ENCODE data around the gene DNAJB7.

Gene DNAJB7

GRCh38 chr22:40862537-40862936, 624 bp upstream of the DNAJB7 start:
- no peak for TF ChIP-seq CTCF (IDR thresholded peaks at IDR 0.05; ENCODE audit: low read depth, low read length, missing control alignments)
- H3K4me3 ChIP-seq (replicated peaks; ENCODE audit: low read depth, low read length) = no peak overlapping the region
- DNase-seq (ENCODE audit: extremely low read depth, low read depth) = no peak

- no peak for TF ChIP-seq CTCF (IDR thresholded peaks at IDR 0.05; ENCODE audit: low read depth, low read length, missing control alignments)
- no peak for DNase-seq (ENCODE audit: extremely low read depth, low read depth)
- peak overlapping the region; percentile 87 for H3K4me3 ChIP-seq (replicated peaks; ENCODE audit: low read depth, low read length)
Measured at GRCh38 chr22:40857309-40857855, 4.5 kb downstream of the DNAJB7 start.

- TF ChIP-seq CTCF (IDR thresholded peaks at IDR 0.05; ENCODE audit: low read depth, low read length, missing control alignments) = peak; percentile 23
- DNase-seq (ENCODE audit: extremely low read depth, low read depth) = peak; percentile 84
- H3K4me3 ChIP-seq (replicated peaks; ENCODE audit: low read depth, low read length) = peak within 1 kb of the TSS; percentile 87
Measured at GRCh38 chr22:40856513-40857308, 5.2 kb downstream of the DNAJB7 start, which contains the start of the genes ST13 and XPNPEP3. TSS of gene ST13 (minus strand) at chr22:40856639. CDS start at chr22:40856540, 99 bp downstream. TSS of gene XPNPEP3 (plus strand) at chr22:40857148. CDS start at chr22:40857182, 34 bp downstream.

- peak overlapping the region; percentile 87 for H3K4me3 ChIP-seq (replicated peaks; ENCODE audit: low read depth, low read length)
- TF ChIP-seq CTCF (IDR thresholded peaks at IDR 0.05; ENCODE audit: low read depth, low read length, missing control alignments) = no peak
- DNase-seq (ENCODE audit: extremely low read depth, low read depth) = no peak
Measured at GRCh38 chr22:40855979-40856512, 5.9 kb downstream of the DNAJB7 start.

- peak overlapping the region; percentile 87 for H3K4me3 ChIP-seq (replicated peaks; ENCODE audit: low read depth, low read length)
- TF ChIP-seq CTCF (IDR thresholded peaks at IDR 0.05; ENCODE audit: low read depth, low read length, missing control alignments) = no peak
- DNase-seq (ENCODE audit: extremely low read depth, low read depth) = no peak
Measured at GRCh38 chr22:40855071-40855978, 6.6 kb downstream of the DNAJB7 start.

- peak overlapping the region; percentile 87 for H3K4me3 ChIP-seq (replicated peaks; ENCODE audit: low read depth, low read length)
- TF ChIP-seq CTCF (IDR thresholded peaks at IDR 0.05; ENCODE audit: low read depth, low read length, missing control alignments) = no peak
- DNase-seq (ENCODE audit: extremely low read depth, low read depth) = no peak
Measured at GRCh38 chr22:40853961-40854360, 8.0 kb downstream of the DNAJB7 start.
